GM18907 (cell line): Measurements from ENCODE around the gene FBXO15.
A peak's percentile ranks its signal among the peaks of the same experiment; 100 is the strongest.

Experiments
- ATAC-seq: cut with Tn5 transposase; IDR thresholded peaks from one replicate; pipeline ENCODE4 v1.9.1; 2021; ENCODE audit warnings: mild to moderate bottlenecking, moderate library complexity; ENCODE audit not compliant: unreplicated experiment

The FBXO15 gene

GRCh38 chr18:74116633-74117554 is 30.7 kb downstream of the FBXO15 start:
- no peak for ATAC-seq

GRCh38 chr18:74115046-74115445 is 32.6 kb downstream of the FBXO15 start:
- no peak for ATAC-seq

- ATAC-seq, result no peak
Measured at GRCh38 chr18:74114116-74114515, 33.5 kb downstream of the FBXO15 start.

- ATAC-seq, result no peak
Measured at GRCh38 chr18:74113711-74114110, 33.9 kb downstream of the FBXO15 start.

GRCh38 chr18:74110976-74111375 is 36.7 kb downstream of the FBXO15 start:
- ATAC-seq, result no peak

- ATAC-seq, result no peak
Measured at GRCh38 chr18:74110149-74110548, 37.5 kb downstream of the FBXO15 start.

- no peak for ATAC-seq
Measured at GRCh38 chr18:74108460-74108859, 39.2 kb downstream of the FBXO15 start.

GRCh38 chr18:74097803-74098202 is 49.8 kb downstream of the FBXO15 start:
- no peak for ATAC-seq

- ATAC-seq, result no peak
Measured at GRCh38 chr18:74092922-74093321, 54.7 kb downstream of the FBXO15 start.

GRCh38 chr18:74084184-74084855 is 63.3 kb downstream of the FBXO15 start:
- ATAC-seq, result no peak

- no peak for ATAC-seq
Measured at GRCh38 chr18:74083557-74083952, 64.1 kb downstream of the FBXO15 start.

- ATAC-seq, result no peak
Measured at GRCh38 chr18:74082742-74083556, 64.7 kb downstream of the FBXO15 start.

- ATAC-seq, result peak; percentile 94
Measured at GRCh38 chr18:74081966-74082741, 65.5 kb downstream of the FBXO15 start.

GRCh38 chr18:74078257-74078656 is 69.4 kb downstream of the FBXO15 start:
- ATAC-seq, result no peak

GRCh38 chr18:74074668-74075564 is 72.7 kb downstream of the FBXO15 start:
- ATAC-seq, result no peak

- no peak for ATAC-seq
Measured at GRCh38 chr18:74073957-74074667, 73.5 kb downstream of the FBXO15 start.

- no peak for ATAC-seq
Measured at GRCh38 chr18:74069178-74070050, 78.2 kb downstream of the FBXO15 start.

- ATAC-seq, result no peak
Measured at GRCh38 chr18:74068296-74068695, 79.3 kb downstream of the FBXO15 start.
